Measurements from ENCODE around the gene LRIG3. TPM values are rescaled to one million over a fixed set of nuclear protein-coding genes. Genes with fewer than 3 reads are reported as not detected.

Gene LRIG3
- total RNA-seq, 3 donors from 2014 or later, result 0.13 to 1.2 (median 0.14) TPM

GRCh38 chr12:58832920-58833319 lies 87.4 kb downstream of the LRIG3 start:
- no peaks in the 10 kb centered on the region for H3K36me3 Mint-ChIP-seq (ENCODE audit: insufficient read depth)
- H3K4me3 Mint-ChIP-seq, result no peak overlapping the region
- H3K9me3 Mint-ChIP-seq, result peaks cover 12% of the 10 kb centered on the region
- ATAC-seq, result no peak
- no peak for DNase-seq
- no peaks in the 10 kb centered on the region for H3K27me3 Mint-ChIP-seq (ENCODE audit: low read depth)
- H3K4me1 Mint-ChIP-seq (ENCODE audit: low read depth), result no peaks in the 10 kb centered on the region

Measured in activated T-cell treated with anti-CD3 and anti-CD28 coated beads, Interleukin-2, amount 50 U/mL, for 4 hours (primary cell).